Measurements from ENCODE around the gene GID4.
A peak's percentile ranks its signal among the peaks of the same experiment; 100 is the strongest.

GID4 gene

GRCh38 chr17:18027280-18027679 is 11.9 kb upstream of the GID4 start:
- H3K4ac ChIP-seq (ENCODE audit: low read length): no peak overlapping the region
- H4K91ac ChIP-seq (ENCODE audit: low read depth, low read length, poor library complexity): no peak overlapping the region
- H2AK5ac ChIP-seq (ENCODE audit: low read depth, low read length): no peak overlapping the region
- no peaks in the 10 kb centered on the region for H3K79me1 ChIP-seq (ENCODE audit: low read depth, low read length)
- H2BK12ac ChIP-seq (ENCODE audit: low read length): no peak overlapping the region
- H3K9me3 ChIP-seq (replicated peaks in 1 of 2; ENCODE audit: control insufficient read depth in 2 of 2, insufficient read depth in 1 of 2, low read depth in 1 of 2, low read length in 2 of 2): no peaks in the 10 kb centered on the region
- peak overlapping the region in 1 of 2 donors; percentile 57 for H3K4me3 ChIP-seq (ENCODE audit: low read length in 2 of 2)
- peaks cover 2 to 3% of the 10 kb centered on the region in 2 donors for H3K4me1 ChIP-seq (ENCODE audit: control insufficient read depth in 2 of 2, insufficient read depth in 1 of 2, low read depth in 1 of 2, low read length in 2 of 2)
- no peak overlapping the region for H2BK120ac ChIP-seq (ENCODE audit: low read depth, low read length)
- no peaks in the 10 kb centered on the region for H3K27me3 ChIP-seq (ENCODE audit: control insufficient read depth in 3 of 3, insufficient read depth in 3 of 3, low read depth in 1 of 3, low read length in 3 of 3)
- no peak overlapping the region for H2AFZ ChIP-seq (ENCODE audit: low read length)
- no peak overlapping the region for H3K27ac ChIP-seq (replicated peaks; ENCODE audit: low read length)
- H3K4me2 ChIP-seq (ENCODE audit: insufficient read depth, low read length, poor library complexity, severe bottlenecking): no peak overlapping the region
- no CpG with 5 or more reads among the region's 6 CpGs for WGBS, 2 donors (ENCODE audit: extremely low coverage in 2 of 2, insufficient read length in 2 of 2, insufficient replicate concordance in 1 of 2)
- no peak overlapping the region for H3K18ac ChIP-seq (ENCODE audit: low read length)
- H3K9ac ChIP-seq (ENCODE audit: low read depth, low read length, poor library complexity): no peak overlapping the region
- no peak overlapping the region for H3K14ac ChIP-seq (ENCODE audit: low read length)
- H2BK15ac ChIP-seq (ENCODE audit: low read length): no peak overlapping the region
- no peak overlapping the region for H3K23ac ChIP-seq (ENCODE audit: low read depth, low read length, poor library complexity)
- H4K8ac ChIP-seq (ENCODE audit: low read depth, low read length): no peak overlapping the region
- no peak for DNase-seq (ENCODE audit: low spot score)
- H3K36me3 ChIP-seq (replicated peaks in 1 of 2; ENCODE audit: control insufficient read depth in 2 of 2, insufficient read depth in 2 of 2, low read length in 2 of 2): peaks cover 4 to 9% of the 10 kb centered on the region in 2 donors
- H2BK5ac ChIP-seq (ENCODE audit: low read length): no peak overlapping the region

GRCh38 chr17:18028114-18028951 is 10.9 kb upstream of the GID4 start:
- Histone ChIP-seq H3K4me1 (ENCODE audit: control insufficient read depth in 2 of 2, insufficient read depth in 1 of 2, low read depth in 1 of 2, low read length in 2 of 2) (peaks cover 2 to 3% of the 10 kb centered on the region in 2 donors), H3K14ac (ENCODE audit: low read length) (no peak overlapping the region), H4K8ac (ENCODE audit: low read depth, low read length) (no peak overlapping the region), H2AFZ (ENCODE audit: low read length) (no peak overlapping the region), H2BK12ac (ENCODE audit: low read length) (no peak overlapping the region), H3K9ac (ENCODE audit: low read depth, low read length, poor library complexity) (no peak overlapping the region), H3K27ac (replicated peaks; ENCODE audit: low read length) (no peak overlapping the region), H3K23ac (ENCODE audit: low read depth, low read length, poor library complexity) (no peak overlapping the region), H3K79me1 (ENCODE audit: low read depth, low read length) (no peaks in the 10 kb centered on the region), H2AK5ac (ENCODE audit: low read depth, low read length) (no peak overlapping the region), H4K91ac (ENCODE audit: low read depth, low read length, poor library complexity) (no peak overlapping the region), H3K4me3 (ENCODE audit: low read length in 2 of 2) (no peak overlapping the region), H3K18ac (ENCODE audit: low read length) (no peak overlapping the region), H2BK120ac (ENCODE audit: low read depth, low read length) (no peak overlapping the region), H3K9me3 (replicated peaks in 1 of 2; ENCODE audit: control insufficient read depth in 2 of 2, insufficient read depth in 1 of 2, low read depth in 1 of 2, low read length in 2 of 2) (no peaks in the 10 kb centered on the region), H3K4me2 (ENCODE audit: insufficient read depth, low read length, poor library complexity, severe bottlenecking) (no peak overlapping the region), H2BK5ac (ENCODE audit: low read length) (no peak overlapping the region), H3K4ac (ENCODE audit: low read length) (no peak overlapping the region), H2BK15ac (ENCODE audit: low read length) (no peak overlapping the region), H3K27me3 (ENCODE audit: control insufficient read depth in 3 of 3, insufficient read depth in 3 of 3, low read depth in 1 of 3, low read length in 3 of 3) (no peaks in the 10 kb centered on the region), H3K36me3 (replicated peaks in 1 of 2; ENCODE audit: control insufficient read depth in 2 of 2, insufficient read depth in 2 of 2, low read length in 2 of 2) (peaks cover 4 to 9% of the 10 kb centered on the region in 2 donors)
- no CpG with 5 or more reads among the region's 11 CpGs for WGBS, 2 donors (ENCODE audit: extremely low coverage in 2 of 2, insufficient read length in 2 of 2, insufficient replicate concordance in 1 of 2)
- no peak for DNase-seq (ENCODE audit: low spot score)

- Histone ChIP-seq H3K18ac (ENCODE audit: low read length) (no peak overlapping the region), H3K4me3 (ENCODE audit: low read length in 2 of 2) (no peak overlapping the region), H4K91ac (ENCODE audit: low read depth, low read length, poor library complexity) (no peak overlapping the region), H2BK120ac (ENCODE audit: low read depth, low read length) (no peak overlapping the region), H3K36me3 (replicated peaks in 1 of 2; ENCODE audit: control insufficient read depth in 2 of 2, insufficient read depth in 2 of 2, low read length in 2 of 2) (peaks cover 4 to 9% of the 10 kb centered on the region in 2 donors), H3K4me1 (ENCODE audit: control insufficient read depth in 2 of 2, insufficient read depth in 1 of 2, low read depth in 1 of 2, low read length in 2 of 2) (peaks cover 2 to 3% of the 10 kb centered on the region in 2 donors), H3K4ac (ENCODE audit: low read length) (no peak overlapping the region), H3K4me2 (ENCODE audit: insufficient read depth, low read length, poor library complexity, severe bottlenecking) (no peak overlapping the region), H3K79me1 (ENCODE audit: low read depth, low read length) (no peaks in the 10 kb centered on the region), H3K9ac (ENCODE audit: low read depth, low read length, poor library complexity) (no peak overlapping the region), H2BK5ac (ENCODE audit: low read length) (no peak overlapping the region), H2AFZ (ENCODE audit: low read length) (no peak overlapping the region), H3K9me3 (replicated peaks in 1 of 2; ENCODE audit: control insufficient read depth in 2 of 2, insufficient read depth in 1 of 2, low read depth in 1 of 2, low read length in 2 of 2) (no peaks in the 10 kb centered on the region), H3K14ac (ENCODE audit: low read length) (no peak overlapping the region), H3K23ac (ENCODE audit: low read depth, low read length, poor library complexity) (no peak overlapping the region), H3K27me3 (ENCODE audit: control insufficient read depth in 3 of 3, insufficient read depth in 3 of 3, low read depth in 1 of 3, low read length in 3 of 3) (no peaks in the 10 kb centered on the region), H2BK12ac (ENCODE audit: low read length) (no peak overlapping the region), H2BK15ac (ENCODE audit: low read length) (no peak overlapping the region), H4K8ac (ENCODE audit: low read depth, low read length) (no peak overlapping the region), H2AK5ac (ENCODE audit: low read depth, low read length) (no peak overlapping the region), H3K27ac (replicated peaks; ENCODE audit: low read length) (no peak overlapping the region)
- no peak for DNase-seq (ENCODE audit: low spot score)
- WGBS, 2 donors (ENCODE audit: extremely low coverage in 2 of 2, insufficient read length in 2 of 2, insufficient replicate concordance in 1 of 2): no CpG with 5 or more reads among the region's 8 CpGs
Observed at GRCh38 chr17:18028952-18029540, 10.2 kb upstream of the GID4 start.

GRCh38 chr17:18031955-18032354 is 7.3 kb upstream of the GID4 start:
- no peak overlapping the region for H2BK120ac ChIP-seq (ENCODE audit: low read depth, low read length)
- H2BK15ac ChIP-seq (ENCODE audit: low read length): no peak overlapping the region
- no peak overlapping the region for H2BK5ac ChIP-seq (ENCODE audit: low read length)
- no peak overlapping the region for H3K23ac ChIP-seq (ENCODE audit: low read depth, low read length, poor library complexity)
- DNase-seq (ENCODE audit: low spot score): no peak
- H2AK5ac ChIP-seq (ENCODE audit: low read depth, low read length): no peak overlapping the region
- no CpG with 5 or more reads among the region's 2 CpGs for WGBS, 2 donors (ENCODE audit: extremely low coverage in 2 of 2, insufficient read length in 2 of 2, insufficient replicate concordance in 1 of 2)
- H2AFZ ChIP-seq (ENCODE audit: low read length): peak overlapping the region; percentile 35
- H4K91ac ChIP-seq (ENCODE audit: low read depth, low read length, poor library complexity): no peak overlapping the region
- H3K9me3 ChIP-seq (replicated peaks in 1 of 2; ENCODE audit: control insufficient read depth in 2 of 2, insufficient read depth in 1 of 2, low read depth in 1 of 2, low read length in 2 of 2): no peaks in the 10 kb centered on the region
- H3K9ac ChIP-seq (ENCODE audit: low read depth, low read length, poor library complexity): no peak overlapping the region
- H3K4me2 ChIP-seq (ENCODE audit: insufficient read depth, low read length, poor library complexity, severe bottlenecking): no peak overlapping the region
- no peak overlapping the region for H3K4me3 ChIP-seq (ENCODE audit: low read length in 2 of 2)
- peaks cover 0 to 4% of the 10 kb centered on the region in 2 donors for H3K36me3 ChIP-seq (replicated peaks in 1 of 2; ENCODE audit: control insufficient read depth in 2 of 2, insufficient read depth in 2 of 2, low read length in 2 of 2)
- no peaks in the 10 kb centered on the region for H3K27me3 ChIP-seq (ENCODE audit: control insufficient read depth in 3 of 3, insufficient read depth in 3 of 3, low read depth in 1 of 3, low read length in 3 of 3)
- H3K79me1 ChIP-seq (ENCODE audit: low read depth, low read length): peaks cover 2% of the 10 kb centered on the region
- no peak overlapping the region for H4K8ac ChIP-seq (ENCODE audit: low read depth, low read length)
- no peak overlapping the region for H3K4ac ChIP-seq (ENCODE audit: low read length)
- H3K18ac ChIP-seq (ENCODE audit: low read length): no peak overlapping the region
- no peak overlapping the region for H2BK12ac ChIP-seq (ENCODE audit: low read length)
- H3K14ac ChIP-seq (ENCODE audit: low read length): no peak overlapping the region
- no peak overlapping the region for H3K27ac ChIP-seq (replicated peaks; ENCODE audit: low read length)
- H3K4me1 ChIP-seq (ENCODE audit: control insufficient read depth in 2 of 2, insufficient read depth in 1 of 2, low read depth in 1 of 2, low read length in 2 of 2): peaks cover 2 to 3% of the 10 kb centered on the region in 2 donors
